ENCODE results near the gene HOXA4. TPM values are rescaled to one million over a fixed set of nuclear protein-coding genes. Genes with fewer than 3 reads are reported as not detected.
A peak's percentile ranks its signal among the peaks of the same experiment; 100 is the strongest.

The HOXA4 gene
- total and polyA plus RNA-seq, 2 of the 4 experiments (the other 2 are of a cell fraction) = 0.36 to 8.0 TPM

DNA sequence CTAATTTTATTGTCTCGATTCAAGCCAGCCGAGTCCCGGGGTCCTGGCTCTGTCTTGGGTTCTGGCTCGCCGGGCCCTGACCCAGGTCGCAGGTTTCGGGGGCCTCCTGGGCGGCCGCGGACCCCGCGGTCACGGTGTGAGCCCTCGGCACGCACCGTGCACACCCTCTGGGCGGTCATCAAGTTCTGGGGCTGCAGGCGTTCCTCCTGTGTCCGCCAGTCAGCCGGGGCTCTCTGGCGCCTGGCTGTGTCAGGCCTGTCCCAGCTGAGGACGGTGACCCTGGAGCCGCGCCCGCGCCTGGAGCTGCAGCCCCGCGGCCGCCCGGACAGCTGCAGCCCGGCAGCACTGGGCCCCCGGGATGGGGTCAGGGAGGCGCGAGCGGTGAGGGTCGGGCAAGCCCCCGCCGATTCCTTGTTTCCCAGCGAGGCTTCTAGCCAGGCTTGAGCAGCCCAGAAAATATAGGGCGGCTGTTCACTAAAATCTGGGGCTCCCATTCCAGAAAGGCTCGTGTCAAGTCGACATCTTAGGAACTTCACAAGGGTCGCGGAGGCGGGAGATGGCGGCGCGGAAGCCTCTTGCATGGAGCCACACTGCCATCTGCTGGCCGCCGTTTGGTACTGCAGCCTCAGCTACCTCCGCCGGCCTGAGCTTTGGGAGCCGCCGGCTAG is 30.1 kb upstream of the HOXA4 start:
- Histone ChIP-seq H2AK9ac (replicated peaks; ENCODE audit: low read depth, low read length, poor library complexity) (peak overlapping the region; percentile 63), H3K27ac (ENCODE audit: insufficient read depth, low read length) (no peak overlapping the region), H3K18ac (ENCODE audit: low read depth, low read length) (no peak overlapping the region; the same call in 1 of the 2 replicates), H3K27me3 (ENCODE audit: control insufficient read depth, insufficient read depth, low read length) (peaks cover 28% of the 10 kb centered on the region), H4K20me1 (ENCODE audit: insufficient read depth, low read length) (no peaks in the 10 kb centered on the region), H4K8ac (ENCODE audit: low read depth in 2 of 2, low read length in 2 of 2) (peak overlapping the region; percentile 32 to 68; a peak in 1 of 4 replicates), H3K36me3 (ENCODE audit: control insufficient read depth, insufficient read depth, low read length) (no peaks in the 10 kb centered on the region), H2AK5ac (ENCODE audit: low read depth, low read length) (no peak overlapping the region), H4K91ac (ENCODE audit: insufficient read depth, low read depth, low read length) (peak overlapping the region; percentile 39), H2BK20ac (ENCODE audit: low read depth, low read length) (no peak overlapping the region), H3K23ac (ENCODE audit: low read depth, low read length) (no peak overlapping the region), H2BK120ac (ENCODE audit: low read depth, low read length) (peak overlapping the region; percentile 73), H3K4ac (ENCODE audit: low read depth, low read length) (peak overlapping the region; percentile 78), H4K5ac (ENCODE audit: low read depth, low read length) (no peak overlapping the region; the same call in 1 of the 2 replicates), H3K9me1 (ENCODE audit: insufficient read depth, low read length) (no peaks in the 10 kb centered on the region), H3K14ac (replicated peaks; ENCODE audit: low read depth, low read length) (no peak overlapping the region; the same call in 1 of the 2 replicates), H3K4me1 (ENCODE audit: control insufficient read depth, insufficient read depth, low read length) (peaks cover 1% of the 10 kb centered on the region; the same call in 1 of the 2 replicates), H2BK15ac (ENCODE audit: low read depth, low read length) (no peak overlapping the region; the same call in 2 of the 3 replicates), H3K4me2 (ENCODE audit: low read depth, low read length) (peak overlapping the region; percentile 80), H3K9me3 (ENCODE audit: control insufficient read depth, insufficient read depth, low read length) (peaks cover 3% of the 10 kb centered on the region; the same call in 1 of the 2 replicates), H3K79me1 (ENCODE audit: low read depth in 1 of 2, low read length in 2 of 2) (no peaks in the 10 kb centered on the region), H2BK5ac (ENCODE audit: low read depth, low read length, poor library complexity, severe bottlenecking) (no peak overlapping the region), H2AFZ (replicated peaks; ENCODE audit: low read length, poor library complexity) (peak overlapping the region; percentile 98), H3K56ac (ENCODE audit: extremely low read depth, insufficient read depth, low read length) (no peak overlapping the region), H3K9ac (ENCODE audit: low read depth, low read length) (peak overlapping the region; percentile 28; the same call in 1 of the 2 replicates), H3K4me3 (ENCODE audit: insufficient read depth, low read depth, low read length) (peak overlapping the region; percentile 55)
- intact Hi-C loops (cut with micrococcal nuclease) (loop anchor here (1.0 to 10.0 kb wide), 4 partner anchors 791 to 1906 kb away; partner anchors contain the start of genes CBX3 and HNRNPA2B1), in situ Hi-C loops (cut with MboI; ENCODE audit: low sequenced_read_pairs) (no loop called here), dilution Hi-C loops (cut with HindIII; ENCODE audit: low sequenced_read_pairs, unreplicated experiment) (no loop called here)
- 13% methylated on average over 25 of the region's 54 CpGs; no CpG with 5 or more reads in 1 of the 2 experiments for WGBS, 2 experiments (ENCODE audit: extremely low coverage in 2 of 2, insufficient read length in 1 of 2)
- ATAC-seq (ENCODE audit: low read depth) (peak; percentile 89), DNase-seq (peak; percentile 77)
- no TSS peak for BruUV-seq (replicated peaks)
- CTCF ChIA-PET = interaction anchor here (0.6 to 1.8 kb wide), 23 partner anchors 10 to 1268 kb away, joined by 3 to 29 read pairs (median 4); partner anchors contain the start of gene HOXA5
- POLR2A ChIA-PET (ENCODE audit: unreplicated experiment) = no interaction called here
- TF ChIP-seq NFE2L2 (IDR thresholded peaks at IDR 0.05; ENCODE audit: low read depth, low read length) (no peak), RAD21 (IDR thresholded peaks at IDR 0.05; ENCODE audit: low read length) (peak; percentile 96), MAZ (IDR thresholded peaks at IDR 0.05; ENCODE audit: borderline replicate concordance, low read depth, low read length) (peak; percentile 32; the same call in 1 of the 2 replicates), RCOR1 (IDR thresholded peaks at IDR 0.05; ENCODE audit: insufficient replicate concordance, low read length) (no peak), CEBPB (IDR thresholded peaks at IDR 0.05; ENCODE audit: low read depth, low read length) (no peak), SMC3 (IDR thresholded peaks at IDR 0.05; ENCODE audit: low read depth, low read length) (peak; percentile 79), MXI1 (IDR thresholded peaks at IDR 0.05; ENCODE audit: borderline replicate concordance, low read depth, low read length) (no peak)
- TF ChIP-seq, protein P1, sequence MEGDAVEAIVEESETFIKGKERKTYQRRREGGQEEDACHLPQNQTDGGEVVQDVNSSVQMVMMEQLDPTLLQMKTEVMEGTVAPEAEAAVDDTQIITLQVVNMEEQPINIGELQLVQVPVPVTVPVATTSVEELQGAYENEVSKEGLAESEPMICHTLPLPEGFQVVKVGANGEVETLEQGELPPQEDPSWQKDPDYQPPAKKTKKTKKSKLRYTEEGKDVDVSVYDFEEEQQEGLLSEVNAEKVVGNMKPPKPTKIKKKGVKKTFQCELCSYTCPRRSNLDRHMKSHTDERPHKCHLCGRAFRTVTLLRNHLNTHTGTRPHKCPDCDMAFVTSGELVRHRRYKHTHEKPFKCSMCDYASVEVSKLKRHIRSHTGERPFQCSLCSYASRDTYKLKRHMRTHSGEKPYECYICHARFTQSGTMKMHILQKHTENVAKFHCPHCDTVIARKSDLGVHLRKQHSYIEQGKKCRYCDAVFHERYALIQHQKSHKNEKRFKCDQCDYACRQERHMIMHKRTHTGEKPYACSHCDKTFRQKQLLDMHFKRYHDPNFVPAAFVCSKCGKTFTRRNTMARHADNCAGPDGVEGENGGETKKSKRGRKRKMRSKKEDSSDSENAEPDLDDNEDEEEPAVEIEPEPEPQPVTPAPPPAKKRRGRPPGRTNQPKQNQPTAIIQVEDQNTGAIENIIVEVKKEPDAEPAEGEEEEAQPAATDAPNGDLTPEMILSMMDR (conservative IDR thresholded peaks at IDR 0.05; ENCODE audit: low read depth, low read length) = peak; percentile 95

Measured in IMR-90 (cell line).